WTC11 (cell line): ENCODE measurements around the gene STT3B. TPM values are rescaled to one million over a fixed set of nuclear protein-coding genes. Genes with fewer than 3 reads are reported as not detected.

ENCODE experiments used
- ATAC-seq: fragments of 200-7000 bp; cut with Tn5 transposase; 2 replicates; pipeline ENCODE4 v1.10.0; 2021; ENCODE audit warnings: mild to moderate bottlenecking, moderate library complexity
- CTCF ChIA-PET: fragments of 300-600 bp; sonication (Branson Sonifier 250); formaldehyde crosslinking; loops from one replicate; lab custom pipeline; 2021; ENCODE audit warnings: antibody characterized with exemption; lab: Charles Lee
- POLR2A ChIA-PET: fragments of 350-600 bp; sonication (Branson Sonifier 250); formaldehyde crosslinking; loops from one replicate; lab custom pipeline; 2021; ENCODE audit warnings: antibody characterized with exemption; lab: Charles Lee
- DNase-seq: peaks from one replicate; pipeline ENCODE4 v3.0.0; 2021; ENCODE audit warnings: low spot score
- H3K27ac Mint-ChIP-seq: 2 replicates; pipeline ENCODE4 v1.8.0; 2021; ENCODE audit warnings: mixed read lengths
- H3K27me3 Mint-ChIP-seq: 2 replicates; pipeline ENCODE4 v1.8.0; 2021; ENCODE audit warnings: low read depth, mild to moderate bottlenecking, moderate library complexity, mixed read lengths
- H3K36me3 Mint-ChIP-seq: 2 replicates; pipeline ENCODE4 v1.8.0; 2021; ENCODE audit warnings: mixed read lengths
- H3K4me1 Mint-ChIP-seq: 2 replicates; pipeline ENCODE4 v1.8.0; 2022; ENCODE audit warnings: mixed read lengths
- H3K4me3 Mint-ChIP-seq: 2 replicates; pipeline ENCODE4 v1.8.0; 2021; ENCODE audit warnings: mild to moderate bottlenecking, moderate library complexity, mixed read lengths
- H3K9me3 Mint-ChIP-seq: 2 replicates; pipeline ENCODE4 v1.8.0; 2021; ENCODE audit warnings: mixed read lengths
- ATF1 ChIP-seq: sonication (generic); formaldehyde crosslinking; IDR thresholded peaks from 2 replicates; pipeline ENCODE4 v1.8.1; 2023; ENCODE audit warnings: mild to moderate bottlenecking, moderate library complexity, missing genetic modification reagents
- EMX1 ChIP-seq: fragments of 250-450 bp; sonication (Bioruptor Pico); IDR thresholded peaks from 2 replicates; pipeline ENCODE4 v1.8.0; 2021; ENCODE audit warnings: mild to moderate bottlenecking
- HMGA2 ChIP-seq: fragments of 250-450 bp; sonication (Bioruptor Pico); IDR thresholded peaks from 2 replicates; pipeline ENCODE4 v1.4.0; 2021; ENCODE audit warnings: mild to moderate bottlenecking, moderate library complexity
- JAZF1 ChIP-seq: fragments of 250-450 bp; sonication (Bioruptor Pico); IDR thresholded peaks from 2 replicates; pipeline ENCODE4 v1.9.0; 2021; ENCODE audit warnings: moderate library complexity, mild to moderate bottlenecking, inconsistent platforms
- NFATC4 ChIP-seq: fragments of 250-450 bp; sonication (Bioruptor Pico); IDR thresholded peaks from 2 replicates; pipeline ENCODE4 v1.9.0; 2021; ENCODE audit warnings: mild to moderate bottlenecking
- NFYB ChIP-seq: sonication (generic); formaldehyde crosslinking; conservative IDR thresholded peaks from 2 replicates; pipeline ENCODE4 v1.8.0; 2022; ENCODE audit warnings: low read depth, missing genetic modification reagents
- PRRX2 ChIP-seq: fragments of 250-450 bp; sonication (Bioruptor Pico); IDR thresholded peaks from 2 replicates; pipeline ENCODE4 v1.8.0; 2021; ENCODE audit warnings: mild to moderate bottlenecking
- TEAD1 ChIP-seq: sonication (generic); formaldehyde crosslinking; IDR thresholded peaks from 2 replicates; pipeline ENCODE4 v1.8.0; 2022; ENCODE audit warnings: mild to moderate bottlenecking, missing genetic modification reagents
- ZBTB21 ChIP-seq: sonication (generic); formaldehyde crosslinking; IDR thresholded peaks from 2 replicates; pipeline ENCODE4 v1.8.1; 2023; ENCODE audit warnings: mild to moderate bottlenecking, missing genetic modification reagents, borderline replicate concordance
- ZNF416 ChIP-seq: fragments of 250-450 bp; sonication (Bioruptor Pico); IDR thresholded peaks from 2 replicates; pipeline ENCODE4 v1.9.0; 2021; ENCODE audit warnings: mild to moderate bottlenecking, inconsistent platforms
- total RNA-seq: library from RNA; stranded (reverse); gene quantifications from 3 replicates; pipeline ENCODE4 v1.2.3, GENCODE V29; 2021
- TF ChIP-seq, protein P1 (sequence below): sonication (generic); formaldehyde crosslinking; IDR thresholded peaks from 2 replicates; pipeline ENCODE4 v1.8.1; 2023; ENCODE audit warnings: mild to moderate bottlenecking, missing genetic modification reagents, moderate library complexity
- TF ChIP-seq, protein P2 (sequence below): sonication (generic); formaldehyde crosslinking; IDR thresholded peaks from 2 replicates; pipeline ENCODE4 v1.8.0; 2022; ENCODE audit warnings: mild to moderate bottlenecking, missing genetic modification reagents
- TF ChIP-seq, protein P3 (sequence below): sonication (generic); formaldehyde crosslinking; conservative IDR thresholded peaks from 2 replicates; pipeline ENCODE4 v1.8.1; 2022; ENCODE audit warnings: mild to moderate bottlenecking, missing genetic modification reagents
- TF ChIP-seq, protein P4 (sequence below): sonication (generic); formaldehyde crosslinking; IDR thresholded peaks from 2 replicates; pipeline ENCODE4 v1.8.0; 2023; ENCODE audit warnings: missing genetic modification reagents, mild to moderate bottlenecking, borderline replicate concordance
- TF ChIP-seq, protein P5 (sequence below): sonication (generic); formaldehyde crosslinking; IDR thresholded peaks from 2 replicates; pipeline ENCODE4 v1.8.0; 2022; ENCODE audit warnings: missing genetic modification reagents
- TF ChIP-seq, protein P6 (sequence below): sonication (generic); formaldehyde crosslinking; IDR thresholded peaks from 2 replicates; pipeline ENCODE4 v1.8.0; 2023; ENCODE audit warnings: missing genetic modification reagents
- TF ChIP-seq, protein P7 (sequence below): sonication (generic); formaldehyde crosslinking; IDR thresholded peaks from 2 replicates; pipeline ENCODE4 v1.8.0; 2022; ENCODE audit warnings: mild to moderate bottlenecking, missing genetic modification reagents
- TF ChIP-seq, protein P8 (sequence below): fragments of 250-450 bp; sonication (Bioruptor Pico); IDR thresholded peaks from 2 replicates; pipeline ENCODE4 v1.9.0; 2021; ENCODE audit warnings: mild to moderate bottlenecking

The STT3B gene
- total RNA-seq, 1 experiment from 2014 or later, result 103 TPM

DNA sequence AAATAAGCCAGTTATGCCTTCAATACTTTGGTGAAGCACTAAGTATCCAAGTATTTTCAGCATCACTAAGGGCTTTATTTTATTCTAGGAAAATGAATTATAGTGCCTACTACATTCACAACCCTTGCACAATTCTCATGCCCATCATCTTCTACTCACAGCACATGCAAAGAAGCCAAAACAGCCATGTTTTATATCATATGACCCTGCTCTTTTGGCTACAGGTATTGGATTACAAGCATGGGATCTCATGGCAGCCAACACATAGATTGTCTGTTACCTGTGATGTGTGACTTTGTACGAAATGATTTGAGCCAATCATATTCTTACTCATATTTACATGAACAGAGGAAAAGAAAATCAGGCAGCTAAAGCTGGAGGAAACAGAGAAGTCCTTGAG lies 38.6 kb downstream of the STT3B start (continued):
- TF ChIP-seq, protein P1, sequence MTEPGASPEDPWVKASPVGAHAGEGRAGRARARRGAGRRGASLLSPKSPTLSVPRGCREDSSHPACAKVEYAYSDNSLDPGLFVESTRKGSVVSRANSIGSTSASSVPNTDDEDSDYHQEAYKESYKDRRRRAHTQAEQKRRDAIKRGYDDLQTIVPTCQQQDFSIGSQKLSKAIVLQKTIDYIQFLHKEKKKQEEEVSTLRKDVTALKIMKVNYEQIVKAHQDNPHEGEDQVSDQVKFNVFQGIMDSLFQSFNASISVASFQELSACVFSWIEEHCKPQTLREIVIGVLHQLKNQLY (CRISPR knock-in tag), result no peak

DNA sequence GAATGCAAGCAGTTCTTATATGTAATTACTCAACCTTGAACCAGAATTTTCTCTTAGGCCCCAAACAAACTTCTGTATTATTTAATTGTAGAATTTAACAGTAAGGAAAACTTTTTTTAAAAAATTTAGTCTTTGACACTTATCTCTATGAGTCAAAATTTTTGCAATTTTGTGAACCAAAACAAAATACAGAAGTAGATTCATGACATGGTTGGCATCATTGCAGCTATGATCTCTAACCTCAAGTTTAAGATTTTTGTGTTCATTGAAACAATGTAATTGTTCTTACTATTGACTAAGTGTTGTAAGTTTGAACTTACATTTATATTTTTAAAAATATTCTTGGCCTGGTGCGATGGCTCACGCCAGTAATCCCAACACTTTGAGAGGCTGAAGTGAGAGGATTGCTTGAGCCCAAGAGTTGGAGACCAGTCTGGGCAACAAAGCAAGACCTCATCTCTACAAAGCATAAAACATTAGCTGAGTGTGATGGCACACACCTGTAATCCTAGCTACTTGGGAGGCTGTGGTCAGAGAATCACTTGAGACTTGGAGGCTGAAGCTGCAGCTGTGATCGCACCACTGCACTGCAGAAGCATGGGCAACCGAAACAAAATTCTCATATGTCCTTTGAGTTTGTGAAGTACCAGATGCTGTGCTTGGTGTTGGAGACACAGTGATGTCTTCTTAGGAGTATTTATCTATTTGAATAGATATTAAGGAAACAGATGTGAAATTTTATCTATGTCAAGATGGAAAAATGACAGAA lies 39.7 kb downstream of the STT3B start:
- ChIA-PET CTCF (interaction anchor here (1.7 kb wide), 1 partner anchor 10 kb away, joined by 8 read pairs; no protein-coding TSS in a partner anchor), POLR2A (no interaction called here)
- ATAC-seq, result peak; percentile 18; the same call in 1 of the 2 replicates
- no peaks in the 10 kb centered on the region for H3K9me3 Mint-ChIP-seq
- no peaks in the 10 kb centered on the region for H3K27me3 Mint-ChIP-seq
- H3K4me1 Mint-ChIP-seq, result peaks cover 32% of the 10 kb centered on the region
- TF ChIP-seq NFATC4 (CRISPR knock-in tag), result no peak
- TF ChIP-seq, protein P2, sequence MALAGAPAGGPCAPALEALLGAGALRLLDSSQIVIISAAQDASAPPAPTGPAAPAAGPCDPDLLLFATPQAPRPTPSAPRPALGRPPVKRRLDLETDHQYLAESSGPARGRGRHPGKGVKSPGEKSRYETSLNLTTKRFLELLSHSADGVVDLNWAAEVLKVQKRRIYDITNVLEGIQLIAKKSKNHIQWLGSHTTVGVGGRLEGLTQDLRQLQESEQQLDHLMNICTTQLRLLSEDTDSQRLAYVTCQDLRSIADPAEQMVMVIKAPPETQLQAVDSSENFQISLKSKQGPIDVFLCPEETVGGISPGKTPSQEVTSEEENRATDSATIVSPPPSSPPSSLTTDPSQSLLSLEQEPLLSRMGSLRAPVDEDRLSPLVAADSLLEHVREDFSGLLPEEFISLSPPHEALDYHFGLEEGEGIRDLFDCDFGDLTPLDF (CRISPR knock-in tag), result no peak
- no peak for TF ChIP-seq EMX1 (CRISPR knock-in tag)
- TF ChIP-seq TEAD1 (CRISPR knock-in tag), result no peak
- no peak for TF ChIP-seq PRRX2 (CRISPR knock-in tag)
- TF ChIP-seq, protein P3, sequence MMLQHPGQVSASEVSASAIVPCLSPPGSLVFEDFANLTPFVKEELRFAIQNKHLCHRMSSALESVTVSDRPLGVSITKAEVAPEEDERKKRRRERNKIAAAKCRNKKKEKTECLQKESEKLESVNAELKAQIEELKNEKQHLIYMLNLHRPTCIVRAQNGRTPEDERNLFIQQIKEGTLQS, result no peak
- TF ChIP-seq, protein P4, sequence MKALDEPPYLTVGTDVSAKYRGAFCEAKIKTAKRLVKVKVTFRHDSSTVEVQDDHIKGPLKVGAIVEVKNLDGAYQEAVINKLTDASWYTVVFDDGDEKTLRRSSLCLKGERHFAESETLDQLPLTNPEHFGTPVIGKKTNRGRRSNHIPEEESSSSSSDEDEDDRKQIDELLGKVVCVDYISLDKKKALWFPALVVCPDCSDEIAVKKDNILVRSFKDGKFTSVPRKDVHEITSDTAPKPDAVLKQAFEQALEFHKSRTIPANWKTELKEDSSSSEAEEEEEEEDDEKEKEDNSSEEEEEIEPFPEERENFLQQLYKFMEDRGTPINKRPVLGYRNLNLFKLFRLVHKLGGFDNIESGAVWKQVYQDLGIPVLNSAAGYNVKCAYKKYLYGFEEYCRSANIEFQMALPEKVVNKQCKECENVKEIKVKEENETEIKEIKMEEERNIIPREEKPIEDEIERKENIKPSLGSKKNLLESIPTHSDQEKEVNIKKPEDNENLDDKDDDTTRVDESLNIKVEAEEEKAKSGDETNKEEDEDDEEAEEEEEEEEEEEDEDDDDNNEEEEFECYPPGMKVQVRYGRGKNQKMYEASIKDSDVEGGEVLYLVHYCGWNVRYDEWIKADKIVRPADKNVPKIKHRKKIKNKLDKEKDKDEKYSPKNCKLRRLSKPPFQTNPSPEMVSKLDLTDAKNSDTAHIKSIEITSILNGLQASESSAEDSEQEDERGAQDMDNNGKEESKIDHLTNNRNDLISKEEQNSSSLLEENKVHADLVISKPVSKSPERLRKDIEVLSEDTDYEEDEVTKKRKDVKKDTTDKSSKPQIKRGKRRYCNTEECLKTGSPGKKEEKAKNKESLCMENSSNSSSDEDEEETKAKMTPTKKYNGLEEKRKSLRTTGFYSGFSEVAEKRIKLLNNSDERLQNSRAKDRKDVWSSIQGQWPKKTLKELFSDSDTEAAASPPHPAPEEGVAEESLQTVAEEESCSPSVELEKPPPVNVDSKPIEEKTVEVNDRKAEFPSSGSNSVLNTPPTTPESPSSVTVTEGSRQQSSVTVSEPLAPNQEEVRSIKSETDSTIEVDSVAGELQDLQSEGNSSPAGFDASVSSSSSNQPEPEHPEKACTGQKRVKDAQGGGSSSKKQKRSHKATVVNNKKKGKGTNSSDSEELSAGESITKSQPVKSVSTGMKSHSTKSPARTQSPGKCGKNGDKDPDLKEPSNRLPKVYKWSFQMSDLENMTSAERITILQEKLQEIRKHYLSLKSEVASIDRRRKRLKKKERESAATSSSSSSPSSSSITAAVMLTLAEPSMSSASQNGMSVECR, result no peak
- H3K4me3 Mint-ChIP-seq, result no peak overlapping the region
- H3K27ac Mint-ChIP-seq, result no peak overlapping the region
- DNase-seq, result no peak
- H3K36me3 Mint-ChIP-seq, result no peaks in the 10 kb centered on the region

DNA sequence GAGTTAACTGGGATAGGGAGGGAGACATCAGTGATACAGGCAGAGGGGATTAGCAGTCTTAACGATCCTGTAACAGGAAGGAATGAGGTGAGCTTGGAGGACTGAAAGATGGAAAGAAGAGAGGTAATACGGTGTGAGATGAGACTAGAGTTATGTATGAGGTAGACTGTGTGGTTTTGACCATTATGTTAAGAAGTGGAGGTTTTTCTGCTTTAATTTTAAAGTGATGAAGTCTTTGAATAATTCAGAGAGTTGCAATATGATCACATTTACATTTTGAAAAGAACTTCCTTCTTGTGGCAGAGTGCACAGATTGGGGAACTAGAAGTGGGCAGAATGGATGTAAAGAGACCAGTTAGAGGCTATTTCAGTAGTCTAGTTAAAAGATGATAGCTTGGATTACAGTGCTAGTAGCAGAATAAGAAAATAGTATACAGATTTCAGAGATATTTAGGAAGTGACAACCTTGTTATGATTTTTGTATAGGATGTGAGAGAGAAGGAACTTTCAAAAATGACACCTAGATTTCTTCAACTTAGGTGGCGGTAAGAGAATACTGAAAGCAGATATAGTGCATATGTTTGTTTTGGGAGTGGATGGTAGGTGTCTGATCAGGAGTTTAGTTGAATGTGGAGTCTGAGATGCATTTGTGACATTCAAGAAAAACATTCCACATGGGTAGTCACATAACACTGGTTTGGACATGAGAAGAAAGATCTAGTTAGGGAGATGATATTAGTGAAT lies 40.5 kb downstream of the STT3B start:
- Mint-ChIP-seq H3K27ac (no peak overlapping the region), H3K9me3 (no peaks in the 10 kb centered on the region), H3K4me3 (no peak overlapping the region), H3K27me3 (no peaks in the 10 kb centered on the region), H3K4me1 (peaks cover 32% of the 10 kb centered on the region), H3K36me3 (no peaks in the 10 kb centered on the region)
- POLR2A ChIA-PET, result no interaction called here
- no peak for DNase-seq
- CTCF ChIA-PET, result interaction anchor here (1.7 kb wide), 1 partner anchor 11 kb away, joined by 8 read pairs; no protein-coding TSS in a partner anchor
- ATAC-seq, result peak; percentile 52
- no peak for TF ChIP-seq ZNF416 (CRISPR knock-in tag)
- TF ChIP-seq ATF1 (CRISPR knock-in tag), result no peak
- TF ChIP-seq, protein P5, sequence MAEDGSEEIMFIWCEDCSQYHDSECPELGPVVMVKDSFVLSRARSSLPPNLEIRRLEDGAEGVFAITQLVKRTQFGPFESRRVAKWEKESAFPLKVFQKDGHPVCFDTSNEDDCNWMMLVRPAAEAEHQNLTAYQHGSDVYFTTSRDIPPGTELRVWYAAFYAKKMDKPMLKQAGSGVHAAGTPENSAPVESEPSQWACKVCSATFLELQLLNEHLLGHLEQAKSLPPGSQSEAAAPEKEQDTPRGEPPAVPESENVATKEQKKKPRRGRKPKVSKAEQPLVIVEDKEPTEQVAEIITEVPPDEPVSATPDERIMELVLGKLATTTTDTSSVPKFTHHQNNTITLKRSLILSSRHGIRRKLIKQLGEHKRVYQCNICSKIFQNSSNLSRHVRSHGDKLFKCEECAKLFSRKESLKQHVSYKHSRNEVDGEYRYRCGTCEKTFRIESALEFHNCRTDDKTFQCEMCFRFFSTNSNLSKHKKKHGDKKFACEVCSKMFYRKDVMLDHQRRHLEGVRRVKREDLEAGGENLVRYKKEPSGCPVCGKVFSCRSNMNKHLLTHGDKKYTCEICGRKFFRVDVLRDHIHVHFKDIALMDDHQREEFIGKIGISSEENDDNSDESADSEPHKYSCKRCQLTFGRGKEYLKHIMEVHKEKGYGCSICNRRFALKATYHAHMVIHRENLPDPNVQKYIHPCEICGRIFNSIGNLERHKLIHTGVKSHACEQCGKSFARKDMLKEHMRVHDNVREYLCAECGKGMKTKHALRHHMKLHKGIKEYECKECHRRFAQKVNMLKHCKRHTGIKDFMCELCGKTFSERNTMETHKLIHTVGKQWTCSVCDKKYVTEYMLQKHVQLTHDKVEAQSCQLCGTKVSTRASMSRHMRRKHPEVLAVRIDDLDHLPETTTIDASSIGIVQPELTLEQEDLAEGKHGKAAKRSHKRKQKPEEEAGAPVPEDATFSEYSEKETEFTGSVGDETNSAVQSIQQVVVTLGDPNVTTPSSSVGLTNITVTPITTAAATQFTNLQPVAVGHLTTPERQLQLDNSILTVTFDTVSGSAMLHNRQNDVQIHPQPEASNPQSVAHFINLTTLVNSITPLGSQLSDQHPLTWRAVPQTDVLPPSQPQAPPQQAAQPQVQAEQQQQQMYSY (CRISPR knock-in tag), result no peak
- TF ChIP-seq, protein P6, sequence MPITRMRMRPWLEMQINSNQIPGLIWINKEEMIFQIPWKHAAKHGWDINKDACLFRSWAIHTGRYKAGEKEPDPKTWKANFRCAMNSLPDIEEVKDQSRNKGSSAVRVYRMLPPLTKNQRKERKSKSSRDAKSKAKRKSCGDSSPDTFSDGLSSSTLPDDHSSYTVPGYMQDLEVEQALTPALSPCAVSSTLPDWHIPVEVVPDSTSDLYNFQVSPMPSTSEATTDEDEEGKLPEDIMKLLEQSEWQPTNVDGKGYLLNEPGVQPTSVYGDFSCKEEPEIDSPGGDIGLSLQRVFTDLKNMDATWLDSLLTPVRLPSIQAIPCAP (CRISPR knock-in tag), result no peak
- no peak for TF ChIP-seq NFYB (CRISPR knock-in tag)
- TF ChIP-seq, protein P7, sequence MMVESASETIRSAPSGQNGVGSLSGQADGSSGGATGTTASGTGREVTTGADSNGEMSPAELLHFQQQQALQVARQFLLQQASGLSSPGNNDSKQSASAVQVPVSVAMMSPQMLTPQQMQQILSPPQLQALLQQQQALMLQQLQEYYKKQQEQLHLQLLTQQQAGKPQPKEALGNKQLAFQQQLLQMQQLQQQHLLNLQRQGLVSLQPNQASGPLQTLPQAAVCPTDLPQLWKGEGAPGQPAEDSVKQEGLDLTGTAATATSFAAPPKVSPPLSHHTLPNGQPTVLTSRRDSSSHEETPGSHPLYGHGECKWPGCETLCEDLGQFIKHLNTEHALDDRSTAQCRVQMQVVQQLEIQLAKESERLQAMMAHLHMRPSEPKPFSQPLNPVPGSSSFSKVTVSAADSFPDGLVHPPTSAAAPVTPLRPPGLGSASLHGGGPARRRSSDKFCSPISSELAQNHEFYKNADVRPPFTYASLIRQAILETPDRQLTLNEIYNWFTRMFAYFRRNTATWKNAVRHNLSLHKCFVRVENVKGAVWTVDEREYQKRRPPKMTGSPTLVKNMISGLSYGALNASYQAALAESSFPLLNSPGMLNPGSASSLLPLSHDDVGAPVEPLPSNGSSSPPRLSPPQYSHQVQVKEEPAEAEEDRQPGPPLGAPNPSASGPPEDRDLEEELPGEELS, result no peak
- no peak for TF ChIP-seq JAZF1
- TF ChIP-seq EMX1 (CRISPR knock-in tag), result no peak
- TF ChIP-seq NFATC4 (CRISPR knock-in tag), result no peak
- no peak for TF ChIP-seq HMGA2 (CRISPR knock-in tag)
- TF ChIP-seq, protein P8, sequence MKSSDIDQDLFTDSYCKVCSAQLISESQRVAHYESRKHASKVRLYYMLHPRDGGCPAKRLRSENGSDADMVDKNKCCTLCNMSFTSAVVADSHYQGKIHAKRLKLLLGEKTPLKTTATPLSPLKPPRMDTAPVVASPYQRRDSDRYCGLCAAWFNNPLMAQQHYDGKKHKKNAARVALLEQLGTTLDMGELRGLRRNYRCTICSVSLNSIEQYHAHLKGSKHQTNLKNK (CRISPR knock-in tag), result no peak
- TF ChIP-seq ZBTB21 (CRISPR knock-in tag), result no peak
